ENCODE results near the gene STX3.

STX3 gene

GRCh38 chr11:59756845-59757244 is 1.7 kb downstream of the STX3 start:
- peak overlapping the region; percentile 80 for H3K4me3 ChIP-seq (ENCODE audit: low read depth, low read length)
- TF ChIP-seq CTCF (IDR thresholded peaks at IDR 0.05; ENCODE audit: control insufficient read depth, extremely low read depth, insufficient read depth) = no peak
- DNase-seq (ENCODE audit: low read depth) = peak; percentile 87

GRCh38 chr11:59758401-59759037 is 3.3 kb downstream of the STX3 start:
- H3K4me3 ChIP-seq (ENCODE audit: low read depth, low read length) = no peak overlapping the region
- TF ChIP-seq CTCF (IDR thresholded peaks at IDR 0.05; ENCODE audit: control insufficient read depth, extremely low read depth, insufficient read depth) = no peak
- no peak for DNase-seq (ENCODE audit: low read depth)

- no peak for TF ChIP-seq CTCF (IDR thresholded peaks at IDR 0.05; ENCODE audit: control insufficient read depth, extremely low read depth, insufficient read depth)
- no peak overlapping the region for H3K4me3 ChIP-seq (ENCODE audit: low read depth, low read length)
- no peak for DNase-seq (ENCODE audit: low read depth)
These were observed 4.7 kb downstream of the STX3 start for GRCh38 chr11:59759900-59760299.

GRCh38 chr11:59760771-59761170 is 5.6 kb downstream of the STX3 start:
- H3K4me3 ChIP-seq (ENCODE audit: low read depth, low read length) = no peak overlapping the region
- no peak for TF ChIP-seq CTCF (IDR thresholded peaks at IDR 0.05; ENCODE audit: control insufficient read depth, extremely low read depth, insufficient read depth)
- no peak for DNase-seq (ENCODE audit: low read depth)

- no peak for DNase-seq (ENCODE audit: low read depth)
- no peak overlapping the region for H3K4me3 ChIP-seq (ENCODE audit: low read depth, low read length)
- TF ChIP-seq CTCF (IDR thresholded peaks at IDR 0.05; ENCODE audit: control insufficient read depth, extremely low read depth, insufficient read depth) = no peak
These were observed 6.8 kb downstream of the STX3 start for GRCh38 chr11:59761993-59762392.

- no peak overlapping the region for H3K4me3 ChIP-seq (ENCODE audit: low read depth, low read length)
- no peak for DNase-seq (ENCODE audit: low read depth)
- no peak for TF ChIP-seq CTCF (IDR thresholded peaks at IDR 0.05; ENCODE audit: control insufficient read depth, extremely low read depth, insufficient read depth)
These were observed 10.0 kb downstream of the STX3 start for GRCh38 chr11:59765068-59765735.
